Activated CD4-positive, alpha-beta T cell treated with anti-CD3 and anti-CD28 coated beads for 36 hours (primary cell): ENCODE data around the gene GRB10. TPM values are rescaled to one million over a fixed set of nuclear protein-coding genes. Genes with fewer than 3 reads are reported as not detected.

Experiments
- ATAC-seq: fragments of 200-7000 bp; cut with Tn5 transposase; one replicate; pipeline ENCODE4 v1.10.0; 2021; ENCODE audit warnings: mild to moderate bottlenecking, moderate library complexity
- CTCF ChIA-PET: fragments of 350-600 bp; sonication (Branson Sonifier 250); formaldehyde crosslinking; loops from one replicate; lab custom pipeline; 2021; ENCODE audit warnings: antibody characterized with exemption; lab: Charles Lee
- POLR2A ChIA-PET: fragments of 350-600 bp; sonication (Branson Sonifier 250); formaldehyde crosslinking; loops from one replicate; lab custom pipeline; 2021; ENCODE audit warnings: antibody characterized with exemption, inconsistent platforms; lab: Charles Lee
- DNase-seq: peaks from one replicate; pipeline ENCODE4 v3.0.0-alpha.2; 2020
- H3K27ac Mint-ChIP-seq: one replicate; pipeline ENCODE4 v1.8.0; 2021; ENCODE audit warnings: mixed read lengths
- H3K27me3 Mint-ChIP-seq: one replicate; pipeline ENCODE4 v1.8.0; 2021; ENCODE audit warnings: mixed read lengths
- H3K36me3 Mint-ChIP-seq: one replicate; pipeline ENCODE4 v1.8.0; 2021; ENCODE audit warnings: low read depth, mixed read lengths
- H3K4me1 Mint-ChIP-seq: one replicate; pipeline ENCODE4 v1.8.0; 2021; ENCODE audit warnings: mixed read lengths
- H3K4me3 Mint-ChIP-seq: one replicate; pipeline ENCODE4 v1.8.0; 2021; ENCODE audit warnings: mild to moderate bottlenecking, moderate library complexity, mixed read lengths
- H3K9me3 Mint-ChIP-seq: one replicate; pipeline ENCODE4 v1.8.0; 2021; ENCODE audit warnings: low read depth, mixed read lengths
- intact Hi-C, 2 experiments: fragments of 100-400 bp; cut with DNase I in 1 of 2; cut with micrococcal nuclease in 1 of 2; formaldehyde crosslinking; loops; one replicate each; pipeline versions ENCODE4 v1.14.2 to v1.15.1; 2022 to 2024; cut with DNase I, micrococcal nuclease
- total RNA-seq, 2 experiments: library from RNA; stranded (reverse); gene quantifications; one replicate each; pipeline ENCODE4 v1.2.3, GENCODE V29; 2021

GRB10 gene
- total RNA-seq, 2 experiments from 2014 or later: 9.5 to 11.9 TPM

- Mint-ChIP-seq H3K4me1 (no peaks in the 10 kb centered on the region), H3K36me3 (no peaks in the 10 kb centered on the region), H3K9me3 (no peaks in the 10 kb centered on the region), H3K4me3 (no peak overlapping the region), H3K27me3 (peaks cover 12% of the 10 kb centered on the region), H3K27ac (no peak overlapping the region)
- ChIA-PET CTCF (no interaction called here), POLR2A (no interaction called here)
- DNase-seq (no peak), ATAC-seq (no peak)
- intact Hi-C loops: no loop called here
Measured at GRCh38 chr7:50560865-50561351, 221.8 kb downstream of the GRB10 start.

- H3K9me3 Mint-ChIP-seq: no peaks in the 10 kb centered on the region
- ChIA-PET CTCF (interaction anchor here (0.5 kb wide), 1 partner anchor 730 kb away, joined by 3 read pairs; no protein-coding TSS in a partner anchor), POLR2A (no interaction called here)
- intact Hi-C loops: no loop called here
- no peak overlapping the region for H3K27ac Mint-ChIP-seq
- peaks cover 9% of the 10 kb centered on the region for H3K27me3 Mint-ChIP-seq
- no peaks in the 10 kb centered on the region for H3K4me1 Mint-ChIP-seq
- DNase-seq: no peak
- H3K4me3 Mint-ChIP-seq: no peak overlapping the region
- no peaks in the 10 kb centered on the region for H3K36me3 Mint-ChIP-seq
- ATAC-seq: no peak
Measured at GRCh38 chr7:50559881-50560280, 222.8 kb downstream of the GRB10 start.

GRCh38 chr7:50558294-50559053, 224.2 kb downstream of the GRB10 start:
- H3K27ac Mint-ChIP-seq: no peak overlapping the region
- CTCF ChIA-PET: no interaction called here
- intact Hi-C loops: no loop called here
- POLR2A ChIA-PET: no interaction called here
- no peaks in the 10 kb centered on the region for H3K9me3 Mint-ChIP-seq
- H3K27me3 Mint-ChIP-seq: peaks cover 9% of the 10 kb centered on the region
- DNase-seq: no peak
- H3K4me3 Mint-ChIP-seq: no peak overlapping the region
- no peaks in the 10 kb centered on the region for H3K36me3 Mint-ChIP-seq
- H3K4me1 Mint-ChIP-seq: no peaks in the 10 kb centered on the region
- no peak for ATAC-seq

- intact Hi-C loops: no loop called here
- Mint-ChIP-seq H3K4me3 (no peak overlapping the region), H3K9me3 (no peaks in the 10 kb centered on the region), H3K4me1 (no peaks in the 10 kb centered on the region), H3K27ac (no peak overlapping the region), H3K27me3 (peaks cover 10% of the 10 kb centered on the region), H3K36me3 (no peaks in the 10 kb centered on the region)
- POLR2A ChIA-PET: no interaction called here
- ATAC-seq (no peak), DNase-seq (no peak)
- CTCF ChIA-PET: interaction anchor here (1.2 kb wide), 1 partner anchor 9 kb away, joined by 3 read pairs; no protein-coding TSS in a partner anchor
Measured at GRCh38 chr7:50557099-50557498, 225.6 kb downstream of the GRB10 start.

- ATAC-seq (no peak), DNase-seq (no peak)
- ChIA-PET CTCF (interaction anchor here (1.2 to 1.4 kb wide), 2 partner anchors 8 to 413 kb away, joined by 3 read pairs; no protein-coding TSS in a partner anchor), POLR2A (no interaction called here)
- Mint-ChIP-seq H3K4me3 (no peak overlapping the region), H3K4me1 (no peaks in the 10 kb centered on the region), H3K27me3 (peaks cover 10% of the 10 kb centered on the region), H3K9me3 (no peaks in the 10 kb centered on the region), H3K36me3 (no peaks in the 10 kb centered on the region), H3K27ac (no peak overlapping the region)
- intact Hi-C loops: no loop called here
Measured at GRCh38 chr7:50556247-50556991, 226.3 kb downstream of the GRB10 start.

- CTCF ChIA-PET: interaction anchor here (1.4 kb wide), 1 partner anchor 412 kb away, joined by 3 read pairs; no protein-coding TSS in a partner anchor
- POLR2A ChIA-PET: no interaction called here
- Mint-ChIP-seq H3K9me3 (no peaks in the 10 kb centered on the region), H3K4me1 (no peaks in the 10 kb centered on the region), H3K27ac (no peak overlapping the region), H3K27me3 (peaks cover 10% of the 10 kb centered on the region), H3K4me3 (no peak overlapping the region), H3K36me3 (no peaks in the 10 kb centered on the region)
- intact Hi-C loops: no loop called here
- ATAC-seq (no peak), DNase-seq (no peak)
Measured at GRCh38 chr7:50555594-50556140, 227.0 kb downstream of the GRB10 start.

- H3K27me3 Mint-ChIP-seq: peaks cover 10% of the 10 kb centered on the region
- H3K4me1 Mint-ChIP-seq: no peaks in the 10 kb centered on the region
- POLR2A ChIA-PET: no interaction called here
- ATAC-seq (no peak), DNase-seq (no peak)
- no peaks in the 10 kb centered on the region for H3K36me3 Mint-ChIP-seq
- no peak overlapping the region for H3K4me3 Mint-ChIP-seq
- intact Hi-C loops: no loop called here
- no peaks in the 10 kb centered on the region for H3K9me3 Mint-ChIP-seq
- H3K27ac Mint-ChIP-seq: no peak overlapping the region
- CTCF ChIA-PET: interaction anchor here (1.0 kb wide), 1 partner anchor 88 kb away, joined by 3 read pairs; no protein-coding TSS in a partner anchor
Measured at GRCh38 chr7:50554431-50555322, 228.0 kb downstream of the GRB10 start.

- H3K27me3 Mint-ChIP-seq: peaks cover 10% of the 10 kb centered on the region
- no peaks in the 10 kb centered on the region for H3K36me3 Mint-ChIP-seq
- H3K4me3 Mint-ChIP-seq: no peak overlapping the region
- H3K9me3 Mint-ChIP-seq: no peaks in the 10 kb centered on the region
- intact Hi-C loops: no loop called here
- ChIA-PET CTCF (interaction anchor here (1.0 kb wide), 1 partner anchor 87 kb away, joined by 3 read pairs; no protein-coding TSS in a partner anchor), POLR2A (no interaction called here)
- DNase-seq (no peak), ATAC-seq (no peak)
- no peaks in the 10 kb centered on the region for H3K4me1 Mint-ChIP-seq
- no peak overlapping the region for H3K27ac Mint-ChIP-seq
Measured at GRCh38 chr7:50553973-50554372, 228.7 kb downstream of the GRB10 start.

- DNase-seq (peak; percentile 31), ATAC-seq (no peak)
- POLR2A ChIA-PET: no interaction called here
- intact Hi-C loops: no loop called here
- H3K4me3 Mint-ChIP-seq: no peak overlapping the region
- H3K27me3 Mint-ChIP-seq: peaks cover 9% of the 10 kb centered on the region
- H3K9me3 Mint-ChIP-seq: no peaks in the 10 kb centered on the region
- H3K4me1 Mint-ChIP-seq: no peaks in the 10 kb centered on the region
- no peaks in the 10 kb centered on the region for H3K36me3 Mint-ChIP-seq
- no peak overlapping the region for H3K27ac Mint-ChIP-seq
- CTCF ChIA-PET: no interaction called here
Measured at GRCh38 chr7:50552921-50553320, 229.8 kb downstream of the GRB10 start.

- intact Hi-C loops: no loop called here
Measured at GRCh38 chr7:50552139-50552538, 230.6 kb downstream of the GRB10 start.

More at GRCh38 chr7:50552139-50552538, 230.6 kb downstream of the GRB10 start:
- DNase-seq (no peak), ATAC-seq (no peak)
- Mint-ChIP-seq H3K9me3 (no peaks in the 10 kb centered on the region), H3K27ac (no peak overlapping the region), H3K4me1 (no peaks in the 10 kb centered on the region), H3K4me3 (no peak overlapping the region), H3K36me3 (no peaks in the 10 kb centered on the region), H3K27me3 (peaks cover 7% of the 10 kb centered on the region)
- POLR2A ChIA-PET: no interaction called here
- CTCF ChIA-PET: interaction anchor here (1.1 kb wide), 1 partner anchor 85 kb away, joined by 3 read pairs; no protein-coding TSS in a partner anchor
